Measurements from ENCODE around the gene BLOC1S4.
"Not testable (repeated sequence)": the region's sequence is repeated elsewhere in the genome, so short reads cannot be mapped to it uniquely, and the experiment has no call there.

Gene BLOC1S4

GRCh38 chr4:6719611-6720179, 3.7 kb downstream of the BLOC1S4 start:
- no peak for DNase-seq

DNA sequence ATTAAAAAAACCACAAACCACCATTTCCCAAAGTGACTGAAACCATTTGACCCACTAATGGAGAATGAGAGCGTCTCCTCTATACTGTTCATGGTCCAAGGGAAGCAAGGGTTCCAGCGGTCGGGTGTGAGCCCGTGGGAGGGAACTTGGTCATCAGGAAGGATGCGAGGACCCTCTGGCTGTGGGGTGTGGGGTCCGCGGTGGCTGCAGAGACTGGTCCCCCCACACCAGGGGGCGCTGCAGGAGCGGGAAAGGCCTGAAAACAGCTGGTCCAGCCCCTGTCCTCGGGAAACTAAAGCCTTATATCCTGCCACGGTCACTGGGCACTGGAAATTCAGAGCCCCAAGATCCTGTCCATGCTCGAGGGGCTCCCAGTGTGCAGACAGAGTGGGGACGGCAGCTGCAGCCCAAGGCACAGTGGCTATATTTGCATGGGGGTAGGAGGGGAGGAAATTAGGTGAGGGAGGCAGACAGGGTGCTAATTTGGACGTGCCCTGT, 4.3 kb downstream of the BLOC1S4 start:
- peak; percentile 81 for DNase-seq

GRCh38 chr4:6721121-6721520, 5.1 kb downstream of the BLOC1S4 start:
- DNase-seq = no peak

- no peak for DNase-seq
These were observed 6.9 kb downstream of the BLOC1S4 start for GRCh38 chr4:6722891-6723290.

- DNase-seq = no peak
These were observed 7.9 kb downstream of the BLOC1S4 start for GRCh38 chr4:6723851-6724250.

DNA sequence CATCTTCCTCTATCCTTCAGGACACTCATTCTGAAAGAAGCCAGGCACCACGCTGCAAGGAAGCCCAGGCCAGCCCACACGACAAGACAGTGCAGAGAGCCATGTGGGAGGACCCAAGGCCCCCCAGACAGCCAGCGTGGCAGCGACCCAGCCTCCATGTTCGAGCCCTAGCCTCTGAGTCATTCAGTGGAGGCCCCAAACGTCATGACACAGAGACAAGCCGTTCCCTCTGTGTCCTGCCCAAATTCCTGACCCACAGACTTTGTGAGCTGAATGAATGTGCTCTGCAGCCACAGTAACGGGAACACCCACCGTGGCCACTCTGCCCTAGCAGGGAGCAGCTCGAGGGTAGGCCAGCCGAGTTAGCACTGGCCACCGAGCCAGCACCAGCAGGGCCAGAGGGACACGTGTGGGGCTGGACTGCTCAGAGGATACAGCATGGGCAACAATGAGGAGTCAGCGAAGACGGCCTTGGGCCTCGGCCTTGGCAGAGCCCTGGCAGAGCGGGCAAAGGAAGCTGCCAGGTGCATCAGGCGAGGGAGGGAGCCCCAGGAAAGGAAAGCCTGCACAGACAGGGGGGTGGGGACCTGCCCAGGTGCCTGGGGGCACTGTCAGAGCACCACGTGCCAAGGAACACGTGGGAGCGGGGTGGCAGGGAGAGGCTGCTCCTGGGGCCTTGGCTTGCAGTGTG, 8.6 kb downstream of the BLOC1S4 start:
- no peak for DNase-seq

GRCh38 chr4:6725427-6725961, 9.5 kb downstream of the BLOC1S4 start:
- not testable (repeated sequence) for DNase-seq

DNA sequence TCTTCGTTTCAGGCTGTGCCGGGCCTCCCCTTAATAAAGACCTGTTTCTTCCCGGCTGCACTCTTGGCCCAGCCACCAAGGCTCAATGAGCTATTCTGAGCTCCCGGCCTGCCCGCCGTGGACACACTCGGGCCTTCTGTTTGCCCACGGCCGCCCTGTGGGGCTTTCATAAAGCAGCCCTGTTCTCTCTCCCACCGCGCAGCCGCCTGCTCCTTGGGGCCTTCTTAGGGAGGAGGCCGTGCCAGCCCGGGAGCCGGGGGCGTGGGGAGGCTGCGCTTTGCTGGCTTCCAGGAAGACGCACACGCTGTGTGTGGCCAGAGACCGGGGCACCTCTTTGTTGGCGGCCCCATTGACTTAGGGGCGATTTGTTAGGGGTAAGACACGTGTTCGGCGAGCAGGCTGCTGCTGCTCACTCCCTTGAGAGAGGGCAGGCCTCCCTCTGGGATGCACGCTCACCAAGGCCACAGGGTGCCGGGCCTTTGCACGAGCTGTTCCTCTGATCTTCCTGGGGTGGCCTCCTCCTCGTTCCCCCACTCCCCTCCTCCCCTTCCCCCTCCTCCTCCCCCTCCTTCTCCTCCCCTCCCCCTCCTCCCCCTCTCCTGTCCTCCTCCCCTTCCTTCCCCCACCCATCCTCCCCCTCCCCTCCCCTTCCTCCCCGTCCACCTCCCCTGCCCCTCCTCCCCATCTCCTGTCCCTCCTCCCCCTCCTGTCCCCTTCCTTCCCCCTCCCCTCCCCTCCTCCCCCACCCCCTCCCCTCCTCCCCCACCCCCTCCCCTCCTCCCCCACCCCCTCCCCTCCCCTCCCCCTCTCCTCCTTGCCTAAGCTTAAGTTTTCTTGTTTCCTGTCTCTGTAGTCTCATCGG, 11.3 kb downstream of the BLOC1S4 start:
- no peak for DNase-seq

GRCh38 chr4:6727943-6728250, 11.9 kb downstream of the BLOC1S4 start:
- DNase-seq = no peak

GRCh38 chr4:6728320-6729029, 12.5 kb downstream of the BLOC1S4 start:
- no peak for DNase-seq

GRCh38 chr4:6730603-6731317, 14.8 kb downstream of the BLOC1S4 start:
- no peak for DNase-seq

- no peak for DNase-seq
These were observed 15.3 kb downstream of the BLOC1S4 start for GRCh38 chr4:6731318-6731675.

DNA sequence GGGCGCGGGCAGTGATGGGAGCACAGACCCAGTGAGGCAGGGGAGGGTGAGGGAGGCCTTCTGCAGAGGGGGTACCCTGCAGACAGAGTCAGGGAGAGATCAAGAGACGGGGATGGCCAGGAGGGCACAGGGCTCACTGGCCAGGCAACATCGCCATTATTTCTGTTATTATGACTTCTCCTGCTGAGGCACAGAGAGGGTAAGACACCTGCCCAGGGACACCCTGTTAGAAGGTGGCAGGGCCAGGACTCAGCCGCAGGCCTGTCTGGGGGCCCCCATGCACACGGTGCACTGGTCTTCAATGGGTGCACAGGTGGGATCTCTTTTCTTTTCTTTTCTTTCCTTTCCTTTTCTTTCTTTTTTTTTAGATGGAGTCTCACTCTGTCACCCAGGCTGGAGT, 15.8 kb downstream of the BLOC1S4 start:
- no peak for DNase-seq

DNA sequence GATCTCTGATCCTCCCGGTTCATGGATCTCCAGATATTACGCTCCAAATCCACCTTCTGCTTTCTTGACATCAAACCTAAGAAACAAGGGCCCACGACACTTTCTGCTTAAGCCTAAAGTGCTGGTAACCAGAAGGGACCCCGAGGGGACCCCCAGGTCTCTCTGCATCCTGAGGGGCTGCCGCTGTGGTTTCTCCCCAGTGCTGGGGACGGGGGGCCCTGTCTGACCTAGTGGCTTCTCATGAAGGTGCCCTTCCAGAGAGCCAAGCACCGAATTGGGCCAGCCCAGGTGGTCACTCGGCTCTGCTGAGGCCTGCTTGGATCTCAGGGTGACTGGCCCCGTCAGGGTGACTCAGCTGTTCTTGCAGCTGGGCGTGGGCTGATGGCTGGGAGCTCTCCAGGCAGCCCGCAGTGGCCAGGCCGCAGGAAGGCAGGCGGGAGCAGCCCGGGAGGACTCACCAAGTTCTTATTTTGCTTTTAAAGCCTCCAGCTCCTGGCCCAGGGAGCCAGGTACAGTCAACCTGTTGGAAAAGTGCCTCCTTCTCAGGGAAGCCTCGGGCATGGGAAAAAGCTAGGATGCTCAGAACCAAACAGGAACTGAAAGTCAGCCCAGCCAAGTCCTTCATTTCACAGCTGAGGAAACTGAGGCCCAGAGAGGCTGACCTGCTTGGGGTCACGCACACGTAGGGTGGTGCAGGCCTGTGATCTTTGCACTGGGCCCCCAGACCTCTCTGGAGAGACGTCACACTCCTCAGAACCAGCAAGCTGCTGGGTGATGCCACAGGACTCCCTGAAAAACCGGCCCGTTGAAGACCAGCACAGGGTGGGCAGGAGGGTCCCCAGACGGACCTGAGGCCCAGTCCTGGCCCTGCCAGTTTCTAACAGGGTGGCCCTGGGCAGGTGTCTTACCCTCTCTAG, 16.7 kb downstream of the BLOC1S4 start:
- no peak for DNase-seq

GRCh38 chr4:6733358-6734164, 17.6 kb downstream of the BLOC1S4 start:
- DNase-seq = no peak

- DNase-seq = no peak
These were observed 18.3 kb downstream of the BLOC1S4 start for GRCh38 chr4:6734165-6734786.

- DNase-seq = no peak
These were observed 23.9 kb downstream of the BLOC1S4 start for GRCh38 chr4:6739920-6740319.

DNA sequence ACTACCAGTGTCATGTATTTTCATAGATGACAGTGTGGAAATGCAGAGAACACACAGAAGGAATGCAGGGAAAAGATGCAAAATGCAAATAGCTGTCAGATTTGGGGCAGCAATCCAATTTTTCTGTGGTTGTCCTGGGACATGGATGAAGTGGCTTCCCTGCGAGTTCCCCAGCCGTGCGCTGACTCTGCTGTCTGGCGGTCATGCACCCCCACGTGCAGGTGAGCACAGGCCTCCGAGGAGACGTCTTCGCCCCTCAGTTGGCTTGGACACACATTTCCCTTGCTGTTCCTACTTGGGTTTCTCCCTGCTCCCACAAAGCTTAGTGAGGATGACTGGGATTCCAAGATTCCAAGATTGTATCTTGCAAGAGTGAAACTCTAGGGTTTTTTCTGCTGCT, 24.4 kb downstream of the BLOC1S4 start:
- DNase-seq = no peak

DNA sequence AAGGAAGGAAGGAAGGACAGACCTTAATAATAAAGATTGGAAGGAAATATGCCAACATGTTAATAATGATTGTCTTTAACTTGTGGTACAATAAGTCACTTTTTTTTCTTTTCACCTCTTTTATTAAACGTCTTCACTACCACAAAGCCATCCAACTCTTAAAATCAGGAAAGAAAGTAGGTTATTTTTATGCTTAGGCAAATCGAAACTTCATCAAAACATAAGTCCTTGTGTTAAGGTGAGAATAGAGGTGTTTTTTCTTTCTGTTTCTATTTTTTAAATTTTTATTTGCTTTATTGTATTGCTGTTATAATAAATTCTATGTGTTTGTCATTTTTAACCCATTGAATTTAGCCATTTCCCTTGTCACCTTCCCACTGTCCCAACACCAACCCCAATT, 26.5 kb downstream of the BLOC1S4 start:
- no peak for DNase-seq

DNA sequence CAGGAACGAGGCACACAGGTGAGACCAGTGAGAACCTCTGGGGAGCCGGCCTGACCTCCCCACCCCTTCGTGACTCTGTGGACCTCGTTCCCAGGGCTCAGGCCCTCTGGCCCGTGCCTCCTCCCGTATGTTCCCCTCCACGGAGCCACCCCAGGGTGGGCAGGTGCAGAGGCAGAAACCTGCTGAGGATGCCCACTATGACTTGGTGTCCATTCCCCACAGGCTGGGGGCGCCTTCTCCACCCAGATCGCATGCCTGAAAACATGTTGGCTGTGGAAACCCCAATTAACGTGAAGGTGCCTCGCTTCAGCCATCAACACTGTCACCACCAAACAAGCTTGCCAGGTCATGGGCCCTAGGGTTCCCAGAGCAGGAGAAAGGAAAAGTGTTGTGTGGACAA, 27.0 kb downstream of the BLOC1S4 start:
- no peak for DNase-seq
